Measurements from ENCODE around the gene PAX5.

PAX5 gene

DNA sequence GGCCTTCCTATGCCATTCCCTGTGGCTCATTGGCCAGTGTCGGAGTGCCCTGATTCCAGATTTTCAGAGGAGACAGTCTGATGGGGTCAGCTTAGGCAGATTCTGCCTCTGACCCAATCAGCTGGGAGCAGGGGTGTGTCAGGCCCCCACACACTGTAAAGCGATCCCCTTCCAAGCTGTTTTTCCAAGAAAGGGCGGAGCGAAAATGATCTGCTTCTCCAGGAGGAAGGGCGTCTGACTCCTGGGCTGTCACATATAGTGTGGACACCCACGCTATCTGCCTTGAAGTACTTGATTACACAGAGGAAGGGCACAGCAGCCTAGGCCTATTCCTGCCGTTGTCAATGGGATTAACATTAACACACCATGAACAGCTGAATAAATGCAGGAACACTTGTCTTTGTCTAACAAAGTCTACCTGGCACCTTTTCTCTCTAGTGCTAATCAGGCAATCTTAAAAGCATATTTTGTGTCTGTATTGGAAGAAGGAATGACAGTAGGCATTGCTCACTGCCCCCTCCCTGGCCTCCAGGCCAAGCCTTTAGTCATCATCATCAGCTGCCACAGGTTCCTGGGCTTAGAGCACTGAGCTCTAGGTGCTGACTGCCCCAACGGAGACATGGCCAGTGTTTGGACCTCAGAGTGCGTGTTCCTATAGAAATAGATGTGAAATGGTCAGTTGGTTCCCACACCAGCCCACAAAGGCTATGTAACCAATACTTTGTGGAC lies 242.7 kb downstream of the PAX5 start:
- FAIRE-seq = no peak
- no peak for DNase-seq (ENCODE audit: insufficient read length, low spot score)

DNA sequence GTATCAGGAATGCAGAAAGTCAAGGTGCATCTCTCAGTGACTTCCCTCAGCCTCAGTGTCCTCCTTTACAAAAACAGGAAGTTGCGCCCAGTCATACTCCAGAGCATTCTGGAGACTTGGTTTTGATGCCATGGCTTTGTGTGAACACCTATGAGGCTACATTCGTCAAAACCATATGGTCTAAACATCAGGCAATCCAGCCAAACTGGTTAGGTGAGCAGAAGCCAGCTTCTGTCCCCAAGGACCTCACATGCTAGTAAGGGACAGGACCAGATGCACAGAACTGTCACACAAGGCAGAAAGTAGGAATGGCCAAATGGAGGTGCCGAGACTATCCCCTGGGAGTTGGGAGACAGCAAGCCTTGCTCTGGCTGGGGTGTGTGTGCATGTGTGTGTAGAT lies 244.2 kb downstream of the PAX5 start:
- FAIRE-seq (no peak), DNase-seq (ENCODE audit: insufficient read length, low spot score) (no peak)

DNA sequence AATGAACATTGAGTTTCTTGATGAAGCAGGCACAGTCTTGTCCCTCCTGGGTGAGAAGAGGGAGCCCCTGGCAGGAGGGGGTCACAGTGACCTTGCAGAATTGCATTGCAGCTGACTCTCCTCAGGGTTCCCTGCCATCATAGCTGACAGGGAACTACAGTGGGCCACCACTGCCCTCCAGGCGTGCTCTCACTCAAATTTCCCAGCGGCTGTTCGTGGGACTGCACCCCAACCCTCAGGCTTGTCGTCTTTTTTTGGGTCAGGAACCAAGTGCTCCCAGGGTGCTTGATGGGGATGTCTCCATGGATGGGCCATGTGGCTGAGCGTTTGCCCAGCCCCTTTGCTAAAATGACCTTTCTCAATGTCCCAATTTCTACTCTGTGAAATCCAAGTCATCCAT lies 245.5 kb downstream of the PAX5 start:
- no peak for FAIRE-seq
- DNase-seq (ENCODE audit: insufficient read length, low spot score) = no peak

DNA sequence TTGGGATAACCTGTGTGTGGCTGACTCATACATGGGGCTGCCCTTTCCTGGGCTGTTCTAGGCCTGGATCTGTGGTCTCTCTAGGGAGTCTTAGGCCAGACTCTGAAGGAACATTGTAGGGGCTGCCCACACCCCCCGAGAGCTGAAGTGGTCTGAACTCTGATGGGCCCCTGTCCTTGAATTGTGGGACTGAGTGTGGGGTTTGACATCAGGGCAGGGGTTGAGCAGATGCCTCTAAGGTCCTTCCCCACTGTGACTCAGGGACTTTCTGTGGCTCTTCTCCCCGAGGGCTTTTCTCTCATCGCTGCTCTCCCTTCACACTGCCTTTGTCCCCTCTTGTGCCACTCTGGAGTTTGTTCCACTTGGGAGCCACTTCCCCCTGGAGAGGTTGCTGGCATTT lies 246.4 kb downstream of the PAX5 start:
- FAIRE-seq = no peak

More for the DNA sequence above, 246.4 kb downstream of the PAX5 start:
- no peak for DNase-seq (ENCODE audit: insufficient read length, low spot score)

All from GM19239 (cell line).